K562 (cell line): Measurements from ENCODE around the gene ICAM2.

Experiments
- BCLAF1 ChIP-seq, 2 experiments: fragments of 450-650 bp in 1 of 2; IDR thresholded peaks; 2 replicates each; pipeline ENCODE4 v1.6.1; 2011 to 2017; ENCODE audit warnings: low read depth in 2 of 2, antibody characterized with exemption in 1 of 2, borderline replicate concordance in 1 of 2, low read length in 1 of 2, mild to moderate bottlenecking in 1 of 2, mixed read lengths in 1 of 2; ENCODE audit not compliant: control insufficient read depth in 1 of 2
- CBX8 ChIP-seq: fragments of 200-600 bp; sonication (generic); IDR thresholded peaks from 2 replicates; pipeline ENCODE4 v1.6.1; 2012; ENCODE audit warnings: borderline replicate concordance, mixed run types, low read depth, mild to moderate bottlenecking, moderate library complexity, mixed read lengths, low read length, control low read depth, inconsistent platforms; ENCODE audit not compliant: poor library complexity, severe bottlenecking; ENCODE audit errors: extremely low read depth
- CEBPB ChIP-seq: fragments of 450-650 bp; IDR thresholded peaks from 2 replicates; pipeline ENCODE4 v1.6.1; 2016; ENCODE audit warnings: missing genetic modification characterization, missing compliant biosample characterization
- E2F3 ChIP-seq: fragments of 250-450 bp; sonication (Bioruptor Pico); IDR thresholded peaks from 2 replicates; pipeline ENCODE4 v1.4.0; 2020; ENCODE audit warnings: mild to moderate bottlenecking
- E4F1 ChIP-seq: fragments of 250-450 bp; sonication (Bioruptor Pico); IDR thresholded peaks from 2 replicates; pipeline ENCODE4 v1.5.0; 2021; ENCODE audit warnings: mild to moderate bottlenecking, borderline replicate concordance
- FOS ChIP-seq: IDR thresholded peaks from 3 replicates; pipeline ENCODE4 v1.6.1; 2011; ENCODE audit not compliant: insufficient read length; ENCODE audit errors: extremely low read depth
- HCFC1 ChIP-seq: IDR thresholded peaks from 2 replicates; pipeline ENCODE4 v1.6.1; 2012; ENCODE audit warnings: low read depth, low read length, improper control_type of control experiment
- MXD1 ChIP-seq: fragments of 250-450 bp; sonication (Bioruptor Pico); IDR thresholded peaks from 2 replicates; pipeline ENCODE4 v1.8.0; 2021; ENCODE audit warnings: borderline replicate concordance, mild to moderate bottlenecking, moderate library complexity; ENCODE audit not compliant: poor library complexity, severe bottlenecking
- RREB1 ChIP-seq: fragments of 250-450 bp; sonication (Bioruptor Pico); IDR thresholded peaks from 2 replicates; pipeline ENCODE4 v1.4.0; 2020
- SIRT6 ChIP-seq: IDR thresholded peaks from one replicate; pipeline ENCODE4 v1.6.1; 2012; ENCODE audit warnings: low read depth, mild to moderate bottlenecking, control low read depth, inconsistent platforms, low read length, moderate library complexity
- SNAPC5 ChIP-seq: fragments of 250-450 bp; sonication (Bioruptor Pico); IDR thresholded peaks from 2 replicates; pipeline ENCODE4 v1.8.0; 2021; ENCODE audit warnings: moderate library complexity, mild to moderate bottlenecking, inconsistent platforms
- STAT5B ChIP-seq: fragments of 250-450 bp; sonication (Bioruptor Pico); IDR thresholded peaks from 2 replicates; pipeline ENCODE4 v1.8.0; 2021; ENCODE audit warnings: mild to moderate bottlenecking, inconsistent platforms
- YBX1 ChIP-seq: fragments of 450-650 bp; IDR thresholded peaks from 2 replicates; pipeline ENCODE4 v1.7.1; 2016; ENCODE audit warnings: mild to moderate bottlenecking
- ZFP36 ChIP-seq: fragments of 150-350 bp; IDR thresholded peaks from 2 replicates; pipeline ENCODE4 v1.6.1; 2018; ENCODE audit warnings: low read length, low read depth; ENCODE audit not compliant: partially characterized antibody

- no peak for TF ChIP-seq CBX8
- no peak for TF ChIP-seq RREB1 (CRISPR knock-in tag)
- no peak for TF ChIP-seq MXD1 (CRISPR knock-in tag)
- TF ChIP-seq BCLAF1 (IDR thresholded peaks at IDR 0.05; ENCODE audit: borderline replicate concordance in 1 of 2, control insufficient read depth in 1 of 2, low read depth in 2 of 2, low read length in 1 of 2), result no peak
- no peak for TF ChIP-seq SNAPC5 (CRISPR knock-in tag)
- TF ChIP-seq CEBPB (tag), result no peak
- no peak for TF ChIP-seq HCFC1
- no peak for TF ChIP-seq SIRT6
- no peak for TF ChIP-seq STAT5B (CRISPR knock-in tag)
- no peak for TF ChIP-seq E4F1 (CRISPR knock-in tag)
- peak; percentile 92 for TF ChIP-seq ZFP36
- no peak for TF ChIP-seq YBX1
- no peak for TF ChIP-seq E2F3 (CRISPR knock-in tag)
- no peak for TF ChIP-seq FOS
Measured at GRCh38 chr17:63975541-63976092, 44.8 kb downstream of the ICAM2 start.
